Psoas muscle (tissue), 8 donors: ENCODE results near the gene THBD. TPM values are rescaled to one million over a fixed set of nuclear protein-coding genes. Genes with fewer than 3 reads are reported as not detected.

ENCODE experiments used
- ATAC-seq, 4 donors: fragments of 200-7000 bp; cut with Tn5 transposase; one replicate each; pipeline ENCODE4 v1.9.1; 2020; ENCODE audit warnings: moderate library complexity in 3 of 4, mild to moderate bottlenecking in 2 of 4
- DNase-seq, 2 donors: peaks; one replicate each; pipeline ENCODE4 v3.0.0-alpha.2; 2020
- H3K27ac ChIP-seq: fragments of 200-600 bp; one replicate; pipeline ENCODE4 v1.8.0; 2022
- H3K27me3 ChIP-seq, 3 donors: fragments of 200-600 bp in 1 of 3; one replicate each; pipeline versions ENCODE4 v1.6.1 to v1.8.0; 2013 to 2022; ENCODE audit warnings: low read length in 2 of 3, mild to moderate bottlenecking in 2 of 3, moderate library complexity in 1 of 3; ENCODE audit not compliant: insufficient read depth in 3 of 3
- H3K36me3 ChIP-seq, 2 donors: fragments of 200-600 bp in 1 of 2; one replicate each; pipeline versions ENCODE4 v1.6.1 to v1.8.0; 2013 to 2022; ENCODE audit warnings: low read depth in 1 of 2, mild to moderate bottlenecking in 1 of 2, moderate library complexity in 1 of 2; ENCODE audit not compliant: insufficient read depth in 1 of 2
- H3K4me1 ChIP-seq: fragments of 200-600 bp; one replicate; pipeline ENCODE4 v1.8.0; 2022
- H3K4me3 ChIP-seq: fragments of 200-600 bp; one replicate; pipeline ENCODE4 v1.8.0; 2022; ENCODE audit warnings: mild to moderate bottlenecking
- H3K9me3 ChIP-seq: fragments of 200-600 bp; one replicate; pipeline ENCODE4 v1.8.0; 2022
- CTCF ChIP-seq: fragments of 200-600 bp; IDR thresholded peaks from one replicate; pipeline ENCODE4 v1.8.0; 2022; ENCODE audit warnings: antibody characterized with exemption
- WGBS, 3 donors: extraction: QIAGEN DNeasy Blood & Tissue Kit; methylation state at CpG; one replicate each; pipeline versions ENCODE4 v1.1.6 to v1.1.7; 2013; 5-methylcytosine and 5-hydroxymethylcytosine counted together
- intact Hi-C, 2 donors: fragments of 100-400 bp; cut with DNase I; formaldehyde crosslinking; loops; one replicate each; pipeline versions ENCODE4 v1.11.0 to v1.14.2; 2022
- polyA plus RNA-seq, 3 donors: library from polyadenylated mRNA; stranded (reverse); fragments of 200-250 nt; gene quantifications; one replicate each; pipeline ENCODE4 v1.2.3, GENCODE V29; 2013
- total RNA-seq, 4 donors: library from RNA; stranded (reverse); fragmentation: NEBNext Ultra II Directional in 2 of 4; extraction: Animal tissue kit (Norgen Biotek cat#: 25700) in 2 of 4; gene quantifications; one replicate each; pipeline versions ENCODE4 v1.2.1 to v1.2.4, GENCODE V29; 2021 to 2023
- donor health status: healthy with polysubstance abuse.
- donor health status: DM: no; HTN: no; CAD: no; lungs with moderate emphysema.
- donor health status: Bipolar disorder and iron deficiency.
- donor health status: healthy.
- donor health status: DM: yes; HTN: yes; CAD: no.
- donor health status: DM: no; HTN: no; CAD: no.
- donor health status: DM: no; HTN: no; CAD: no.
- donor health status: DM: yes; HTN: yes; CAD: no.

Gene THBD
- total and polyA plus RNA-seq, 7 donors = 6.5 to 604 (median 50.0) TPM

- Histone ChIP-seq H3K4me3 (no peak overlapping the region), H3K27ac (no peak overlapping the region), H3K4me1 (peaks cover 17% of the 10 kb centered on the region), H3K9me3 (no peaks in the 10 kb centered on the region), H3K36me3 (no peaks in the 10 kb centered on the region), H3K27me3 (peaks cover 0 to 11% (median 0%) of the 10 kb centered on the region in 3 donors)
- 47 to 59% (median 48%) methylated on average over 3 of the region's 3 CpGs for WGBS, 3 donors
- DNase-seq (no peak), ATAC-seq (no peak)
- intact Hi-C loops = loop anchor here (10.0 kb wide), 4 partner anchors 163 to 347 kb away; no protein-coding TSS in a partner anchor
- no peak for TF ChIP-seq CTCF
These were observed 7.2 kb downstream of the THBD start for GRCh38 chr20:23042270-23042669.

- peaks cover 0 to 27% (median 3%) of the 10 kb centered on the region in 3 donors for H3K27me3 ChIP-seq
- ATAC-seq (no peak), DNase-seq (no peak)
- intact Hi-C loops = loop anchor here (10.0 kb wide), 5 partner anchors 85 to 345 kb away; no protein-coding TSS in a partner anchor
- no peaks in the 10 kb centered on the region for H3K9me3 ChIP-seq
- no peaks in the 10 kb centered on the region for H3K36me3 ChIP-seq
- no peak overlapping the region for H3K27ac ChIP-seq
- no peak for TF ChIP-seq CTCF
- H3K4me3 ChIP-seq = no peak overlapping the region
- no peaks in the 10 kb centered on the region for H3K4me1 ChIP-seq
- WGBS, 3 donors = 76 to 83% (median 77%) methylated on average over 3 of the region's 3 CpGs
These were observed 9.5 kb downstream of the THBD start for GRCh38 chr20:23039885-23040508.

- DNase-seq = no peak
- intact Hi-C loops = loop anchor here in 1 of 2 donors (10.0 kb wide), 1 partner anchor 85 kb away; no protein-coding TSS in a partner anchor
These were observed 10.2 kb downstream of the THBD start for GRCh38 chr20:23039136-23039875.

GRCh38 chr20:23037017-23037481, 12.4 kb downstream of the THBD start:
- TF ChIP-seq CTCF = no peak
- Histone ChIP-seq H3K36me3 (no peaks in the 10 kb centered on the region), H3K27ac (no peak overlapping the region), H3K9me3 (no peaks in the 10 kb centered on the region), H3K27me3 (peaks cover 0 to 37% (median 4%) of the 10 kb centered on the region in 3 donors), H3K4me1 (no peaks in the 10 kb centered on the region), H3K4me3 (no peak overlapping the region)
- whole genome bisulfite sequencing, 3 donors = 26 to 75% (median 61%) methylated on average over 2 to 3 of the region's 3 CpGs
- intact Hi-C loops = loop anchor here in 1 of 2 donors (10.0 kb wide), 1 partner anchor 82 kb away; no protein-coding TSS in a partner anchor
- ATAC-seq (no peak), DNase-seq (no peak)

More at GRCh38 chr20:23039136-23039875, 10.2 kb downstream of the THBD start:
- peaks cover 0 to 33% (median 4%) of the 10 kb centered on the region in 3 donors for H3K27me3 ChIP-seq
- H3K4me1 ChIP-seq = no peaks in the 10 kb centered on the region
- WGBS, 3 donors = 76 to 79% (median 76%) methylated on average over 5 of the region's 5 CpGs
- no peak overlapping the region for H3K27ac ChIP-seq
- ATAC-seq = no peak
- TF ChIP-seq CTCF = no peak
- no peaks in the 10 kb centered on the region for H3K36me3 ChIP-seq
- no peaks in the 10 kb centered on the region for H3K9me3 ChIP-seq
- no peak overlapping the region for H3K4me3 ChIP-seq
